M059J (cell line): ENCODE measurements around the gene ASIC2. TPM values are rescaled to one million over a fixed set of nuclear protein-coding genes. Genes with fewer than 3 reads are reported as not detected.

Experiments used
- DNase-seq: peaks from one replicate; pipeline ENCODE4 v3.0.0-alpha.2; 2012; ENCODE audit warnings: low read depth
- total RNA-seq: library from RNA; depleted of rRNA; stranded (reverse); fragments of >200 nt; shearing (Covaris generic); gene quantifications from 2 replicates; pipeline ENCODE4 v1.2.3, GENCODE V29; 2014

Gene ASIC2
- total RNA-seq, 1 experiment from 2014 or later, result not detected

DNA sequence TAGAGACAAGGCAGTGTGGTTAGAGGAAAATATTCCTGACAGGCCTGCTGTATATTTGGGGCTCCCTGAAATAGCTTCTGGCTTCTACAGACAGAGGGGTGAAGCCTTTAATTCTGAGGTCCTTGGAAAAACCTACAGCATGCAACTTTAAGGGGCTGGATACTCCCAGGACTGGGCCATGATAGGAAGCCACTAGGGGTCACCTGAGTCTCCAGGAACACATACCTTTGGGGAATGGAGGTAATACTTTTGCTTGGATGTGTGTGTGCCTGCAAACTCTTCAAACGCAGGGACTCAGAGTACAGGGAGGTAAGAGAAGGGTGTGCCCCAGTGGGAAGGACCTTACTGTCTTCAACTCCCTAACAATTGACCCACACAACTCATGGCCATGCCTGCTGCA, 4.1 kb downstream of the ASIC2 start:
- DNase-seq, result no peak

- no peak for DNase-seq
Measured at GRCh38 chr17:33287096-33287725, 5.9 kb downstream of the ASIC2 start.

DNA sequence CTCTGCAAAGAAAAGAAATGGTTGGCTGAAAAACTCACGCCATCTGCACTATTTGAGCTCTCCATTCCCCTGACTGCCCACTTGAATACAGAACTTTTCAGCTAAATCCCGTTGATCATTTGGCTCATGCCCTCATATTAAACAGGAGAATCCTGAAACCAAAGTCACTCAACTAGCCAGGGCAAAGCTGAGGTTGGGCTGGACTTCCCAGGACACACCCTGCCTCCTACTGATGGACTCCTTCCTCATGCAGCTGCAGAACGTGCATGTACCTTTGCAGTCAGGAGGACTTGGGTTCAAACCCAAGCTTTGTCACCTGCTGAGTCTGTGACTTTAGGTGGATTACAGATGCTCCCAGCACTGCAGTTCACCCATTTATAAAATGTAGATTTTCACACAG, 7.7 kb downstream of the ASIC2 start:
- no peak for DNase-seq

DNA sequence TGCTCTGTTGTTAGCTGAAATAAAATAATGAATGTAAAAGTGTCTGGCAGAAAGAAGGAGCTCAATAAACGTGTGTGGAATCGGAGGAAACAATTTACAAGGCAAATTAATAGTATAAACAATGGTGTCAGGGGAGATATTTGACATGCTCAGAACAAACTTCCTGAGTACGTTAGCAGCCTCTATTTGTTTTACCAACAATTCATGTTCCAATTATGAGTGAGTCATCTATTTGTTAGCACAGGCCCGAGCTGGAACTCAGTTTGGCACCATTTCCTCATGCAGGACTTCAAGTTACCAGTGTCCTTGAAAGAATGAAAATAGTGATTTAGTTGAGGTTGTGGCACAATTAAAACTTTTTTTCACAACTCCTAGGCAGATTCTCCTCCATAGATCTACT, 9.1 kb downstream of the ASIC2 start:
- DNase-seq, result peak; percentile 72

- DNase-seq, result no peak
Measured at GRCh38 chr17:33280162-33280943, 12.7 kb downstream of the ASIC2 start.

- peak; percentile 58 for DNase-seq
Measured at GRCh38 chr17:33277436-33278100, 15.5 kb downstream of the ASIC2 start.

DNA sequence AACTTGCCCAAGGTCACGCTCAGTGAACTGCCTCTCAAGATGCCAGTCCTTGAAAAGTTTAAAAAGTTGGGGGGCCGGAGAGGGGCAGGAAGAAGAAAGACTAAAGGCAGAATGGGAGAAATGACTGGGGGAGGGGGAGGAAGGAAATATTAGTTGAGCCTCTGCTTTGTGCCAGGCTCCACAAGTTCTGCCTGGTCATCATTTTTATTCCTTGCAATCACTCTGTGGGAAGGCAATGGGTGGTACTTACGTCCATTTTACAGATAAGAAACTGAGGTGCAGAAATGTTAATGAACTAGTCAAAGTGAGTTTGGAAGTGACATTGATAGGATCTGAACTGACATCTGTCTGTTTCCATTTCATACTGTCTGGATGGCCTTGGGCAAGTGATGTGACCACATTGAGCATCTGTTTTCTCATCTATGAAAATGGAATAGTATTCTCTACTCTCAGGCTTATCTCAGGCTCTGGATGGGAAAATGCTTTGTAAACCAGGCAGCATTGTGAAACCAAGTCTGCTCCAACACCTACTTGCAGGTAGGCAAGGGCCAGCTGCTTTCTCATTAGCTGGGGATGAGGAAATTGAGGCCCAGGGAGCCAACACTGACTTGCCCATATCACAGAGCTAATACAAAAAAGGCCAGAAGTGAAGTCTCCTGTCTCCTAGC, 19.2 kb downstream of the ASIC2 start:
- DNase-seq, result no peak

- DNase-seq, result no peak
Measured at GRCh38 chr17:33273271-33273670, 19.8 kb downstream of the ASIC2 start.

- no peak for DNase-seq
Measured at GRCh38 chr17:33272438-33272837, 20.7 kb downstream of the ASIC2 start.

DNA sequence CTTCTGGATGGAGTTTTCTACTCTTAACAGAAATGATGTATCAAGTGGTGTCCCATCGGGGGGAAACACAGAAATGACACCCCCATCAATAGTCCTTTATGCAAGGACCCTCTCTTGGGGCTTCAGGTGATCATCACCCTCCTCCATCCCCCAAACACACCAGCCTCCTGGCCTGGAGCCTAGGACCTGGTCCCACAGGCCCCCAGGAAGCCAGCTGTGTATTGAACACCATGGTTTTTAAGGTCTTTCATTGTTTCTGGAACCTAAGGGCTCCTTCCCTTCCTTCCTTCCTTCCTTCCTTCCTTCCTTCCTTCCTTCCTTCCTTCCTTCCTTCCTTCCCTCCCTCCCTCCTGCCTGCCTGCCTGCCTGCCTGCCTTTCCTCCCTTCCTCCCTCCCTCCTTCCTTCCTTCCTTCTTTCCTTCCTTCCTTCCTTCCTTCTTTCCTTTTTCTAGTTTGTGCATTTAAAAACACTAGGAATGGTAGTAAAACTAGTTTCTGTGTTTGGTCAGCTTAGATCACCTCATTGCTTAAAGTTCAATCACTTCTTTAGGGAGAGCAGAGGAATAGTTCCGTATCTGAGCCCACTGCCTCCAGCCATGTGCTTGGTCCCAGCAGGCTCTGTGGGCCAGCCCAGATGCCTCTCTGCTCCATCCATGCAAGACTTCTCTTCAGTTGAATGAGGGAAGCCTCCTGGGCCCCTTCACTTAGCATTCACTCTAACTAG, 23.6 kb downstream of the ASIC2 start:
- no peak for DNase-seq

- no peak for DNase-seq
Measured at GRCh38 chr17:33267851-33268548, 25.1 kb downstream of the ASIC2 start.

GRCh38 chr17:33267271-33267790, 25.8 kb downstream of the ASIC2 start:
- DNase-seq, result peak; percentile 86

DNA sequence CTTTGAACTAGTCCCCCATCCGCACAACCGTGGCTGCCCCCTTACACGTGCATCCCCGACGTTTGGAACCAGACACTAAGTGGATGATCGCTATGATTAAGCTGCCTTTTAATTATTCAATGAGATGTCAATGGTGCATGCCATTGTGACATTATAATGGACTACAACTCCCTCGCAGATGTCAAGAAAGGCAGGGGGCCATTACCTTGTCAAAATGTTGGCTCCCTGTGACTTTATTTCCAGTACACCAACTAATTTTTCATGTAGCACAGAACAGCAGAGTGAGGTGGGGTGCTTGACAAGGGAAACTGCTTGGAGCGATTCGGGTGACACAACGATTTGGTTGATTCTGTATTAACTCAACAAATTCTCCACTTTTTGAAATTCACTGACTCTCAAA, 26.5 kb downstream of the ASIC2 start:
- DNase-seq, result no peak

DNA sequence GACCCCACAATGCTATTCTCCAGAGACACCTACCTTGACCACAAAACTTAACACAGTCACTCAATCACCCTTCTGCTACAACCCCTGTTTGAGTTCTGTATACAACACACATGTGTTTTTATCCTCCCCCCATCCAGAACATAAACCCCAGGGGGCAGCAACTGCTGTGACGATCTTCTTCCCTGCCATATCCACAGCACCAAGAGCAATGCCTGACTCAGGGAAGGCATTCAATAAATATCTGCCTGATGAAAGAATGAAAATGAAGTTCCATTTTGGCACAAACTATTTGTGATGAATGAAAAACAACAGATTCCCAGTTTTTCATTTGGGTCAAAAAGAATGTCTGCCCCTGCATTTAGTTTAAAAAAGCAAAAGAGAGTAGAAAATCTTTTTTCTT, 27.0 kb downstream of the ASIC2 start:
- DNase-seq, result no peak

- DNase-seq, result no peak
Measured at GRCh38 chr17:33263396-33263795, 29.7 kb downstream of the ASIC2 start.

- DNase-seq, result no peak
Measured at GRCh38 chr17:33262266-33263123, 30.6 kb downstream of the ASIC2 start.

DNA sequence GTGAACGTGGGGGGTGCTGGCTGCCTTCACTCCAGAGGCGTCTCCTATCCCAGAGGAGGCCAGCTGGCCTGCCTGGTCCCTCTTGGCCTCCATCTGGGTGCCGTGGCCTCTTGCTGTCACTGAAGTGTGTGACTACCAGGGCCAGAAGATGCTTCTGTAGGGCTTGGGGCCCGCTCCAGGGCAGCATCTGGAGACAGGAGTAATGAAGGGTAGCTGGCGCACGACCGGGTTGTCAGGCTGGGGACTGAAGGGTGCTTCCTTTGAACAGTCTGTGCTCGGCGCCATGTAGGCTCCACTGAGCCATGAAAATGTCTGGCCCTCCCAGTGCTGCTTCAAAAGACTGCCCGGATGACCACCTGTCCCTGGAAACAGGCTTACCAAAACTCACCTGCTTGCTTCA, 31.3 kb downstream of the ASIC2 start:
- no peak for DNase-seq

- no peak for DNase-seq
Measured at GRCh38 chr17:33260638-33261037, 32.5 kb downstream of the ASIC2 start.

- no peak for DNase-seq
Measured at GRCh38 chr17:33258296-33258695, 34.8 kb downstream of the ASIC2 start.

- no peak for DNase-seq
Measured at GRCh38 chr17:33245183-33245582, 47.9 kb downstream of the ASIC2 start.
